H1 (cell line): Measurements from ENCODE around the gene ITPRIPL2.

Experiments used
- CBX5 ChIP-seq: fragments of 300-800, 300-1000 bp; sonication (generic); IDR thresholded peaks from 2 replicates; pipeline ENCODE4 v1.7.1; 2016; ENCODE audit warnings: antibody characterized with exemption, low read length, low read depth
- EP300 ChIP-seq, 2 experiments: IDR thresholded peaks; 1 replicate in 1 of 2; 2 replicates in 1 of 2; pipeline ENCODE4 v1.6.1; 2011 to 2012; ENCODE audit warnings: low read depth in 2 of 2, low read length in 2 of 2, mild to moderate bottlenecking in 2 of 2, borderline replicate concordance in 1 of 2, inconsistent platforms in 1 of 2, moderate library complexity in 1 of 2
- POLR2A ChIP-seq, 2 experiments: IDR thresholded peaks; 1 replicate in 1 of 2; 2 replicates in 1 of 2; pipeline ENCODE4 v1.6.1; 2011; ENCODE audit warnings: low read depth in 2 of 2, low read length in 2 of 2, mild to moderate bottlenecking in 2 of 2; ENCODE audit errors: control extremely low read depth in 1 of 2
- TAF1 ChIP-seq: IDR thresholded peaks from 2 replicates; pipeline ENCODE4 v1.6.1; 2011; ENCODE audit warnings: mild to moderate bottlenecking, low read depth, low read length
- TF ChIP-seq, protein P1 (sequence below), 3 experiments: IDR thresholded peaks; 1 replicate in 2 of 3; 2 replicates in 1 of 3; pipeline versions ENCODE4 v1.5.1 to v1.6.1; 2011; ENCODE audit warnings: low read length in 3 of 3, mild to moderate bottlenecking in 3 of 3, inconsistent platforms in 2 of 3, low read depth in 1 of 3, moderate library complexity in 1 of 3; ENCODE audit not compliant: insufficient read depth in 1 of 3; ENCODE audit errors: control extremely low read depth in 1 of 3

DNA sequence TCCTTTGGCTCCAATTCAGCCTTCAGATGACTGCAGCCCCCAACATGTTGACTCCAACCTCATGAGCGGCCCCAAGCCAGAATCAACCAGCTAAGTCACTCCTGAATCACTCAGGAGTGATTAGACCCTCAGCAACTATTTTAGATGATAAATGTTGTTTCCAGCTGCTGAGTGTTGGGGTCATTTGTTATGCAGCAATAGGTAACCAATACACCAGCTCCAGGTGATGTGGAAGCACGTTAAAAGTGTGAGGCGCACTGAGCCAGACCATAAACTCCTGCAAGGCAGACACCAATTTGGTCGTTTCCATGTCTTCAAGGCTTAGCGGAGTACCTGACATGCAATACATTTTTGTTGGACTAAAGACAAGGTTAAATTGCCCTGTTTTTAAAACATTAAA lies 28.9 kb upstream of the ITPRIPL2 start:
- TF ChIP-seq TAF1 (no peak), EP300 (IDR thresholded peaks at IDR 0.05; ENCODE audit: borderline replicate concordance in 1 of 2, low read depth in 2 of 2, low read length in 2 of 2) (no peak), CBX5 (no peak), POLR2A (IDR thresholded peaks at IDR 0.05; ENCODE audit: control extremely low read depth in 1 of 2, low read depth in 2 of 2, low read length in 2 of 2) (no peak)
- TF ChIP-seq, protein P1, sequence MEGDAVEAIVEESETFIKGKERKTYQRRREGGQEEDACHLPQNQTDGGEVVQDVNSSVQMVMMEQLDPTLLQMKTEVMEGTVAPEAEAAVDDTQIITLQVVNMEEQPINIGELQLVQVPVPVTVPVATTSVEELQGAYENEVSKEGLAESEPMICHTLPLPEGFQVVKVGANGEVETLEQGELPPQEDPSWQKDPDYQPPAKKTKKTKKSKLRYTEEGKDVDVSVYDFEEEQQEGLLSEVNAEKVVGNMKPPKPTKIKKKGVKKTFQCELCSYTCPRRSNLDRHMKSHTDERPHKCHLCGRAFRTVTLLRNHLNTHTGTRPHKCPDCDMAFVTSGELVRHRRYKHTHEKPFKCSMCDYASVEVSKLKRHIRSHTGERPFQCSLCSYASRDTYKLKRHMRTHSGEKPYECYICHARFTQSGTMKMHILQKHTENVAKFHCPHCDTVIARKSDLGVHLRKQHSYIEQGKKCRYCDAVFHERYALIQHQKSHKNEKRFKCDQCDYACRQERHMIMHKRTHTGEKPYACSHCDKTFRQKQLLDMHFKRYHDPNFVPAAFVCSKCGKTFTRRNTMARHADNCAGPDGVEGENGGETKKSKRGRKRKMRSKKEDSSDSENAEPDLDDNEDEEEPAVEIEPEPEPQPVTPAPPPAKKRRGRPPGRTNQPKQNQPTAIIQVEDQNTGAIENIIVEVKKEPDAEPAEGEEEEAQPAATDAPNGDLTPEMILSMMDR (IDR thresholded peaks at IDR 0.05; ENCODE audit: control extremely low read depth in 1 of 3, insufficient read depth in 1 of 3, low read depth in 1 of 3, low read length in 3 of 3): no peak
